ENCODE results near the gene SMYD3.

DNA sequence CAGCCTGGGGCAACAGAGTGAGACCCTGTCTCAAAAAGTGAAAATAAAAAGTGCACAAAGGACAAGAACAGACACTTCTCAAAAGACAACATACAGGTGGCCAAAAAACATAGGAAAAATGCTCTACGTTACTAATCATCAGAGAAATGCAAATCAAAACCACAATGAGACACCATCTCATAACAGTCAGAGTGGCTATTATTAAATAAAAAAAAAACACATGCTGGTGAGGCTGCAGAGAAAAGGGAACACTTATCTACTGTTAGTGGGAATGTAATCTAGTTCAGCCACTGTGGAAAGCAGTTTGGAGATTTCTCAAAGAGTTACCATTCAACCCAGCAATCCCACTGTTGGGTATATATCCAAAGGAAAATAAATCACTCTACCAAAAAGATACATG lies 173.2 kb downstream of the SMYD3 start:
- TF ChIP-seq, protein P1, sequence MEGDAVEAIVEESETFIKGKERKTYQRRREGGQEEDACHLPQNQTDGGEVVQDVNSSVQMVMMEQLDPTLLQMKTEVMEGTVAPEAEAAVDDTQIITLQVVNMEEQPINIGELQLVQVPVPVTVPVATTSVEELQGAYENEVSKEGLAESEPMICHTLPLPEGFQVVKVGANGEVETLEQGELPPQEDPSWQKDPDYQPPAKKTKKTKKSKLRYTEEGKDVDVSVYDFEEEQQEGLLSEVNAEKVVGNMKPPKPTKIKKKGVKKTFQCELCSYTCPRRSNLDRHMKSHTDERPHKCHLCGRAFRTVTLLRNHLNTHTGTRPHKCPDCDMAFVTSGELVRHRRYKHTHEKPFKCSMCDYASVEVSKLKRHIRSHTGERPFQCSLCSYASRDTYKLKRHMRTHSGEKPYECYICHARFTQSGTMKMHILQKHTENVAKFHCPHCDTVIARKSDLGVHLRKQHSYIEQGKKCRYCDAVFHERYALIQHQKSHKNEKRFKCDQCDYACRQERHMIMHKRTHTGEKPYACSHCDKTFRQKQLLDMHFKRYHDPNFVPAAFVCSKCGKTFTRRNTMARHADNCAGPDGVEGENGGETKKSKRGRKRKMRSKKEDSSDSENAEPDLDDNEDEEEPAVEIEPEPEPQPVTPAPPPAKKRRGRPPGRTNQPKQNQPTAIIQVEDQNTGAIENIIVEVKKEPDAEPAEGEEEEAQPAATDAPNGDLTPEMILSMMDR (IDR thresholded peaks at IDR 0.05) = no peak
- no peak for TF ChIP-seq POLR2A (IDR thresholded peaks at IDR 0.05)

All from adrenal gland (tissue), 5 donors.